Endometrial microvascular endothelial cells (primary cell): Measurements from ENCODE around the gene MMS19. TPM values are rescaled to one million over a fixed set of nuclear protein-coding genes. Genes with fewer than 3 reads are reported as not detected.

Experiments used
- total RNA-seq: library from RNA; depleted of rRNA; stranded (reverse); fragments of >200 nt; gene quantifications from one replicate; pipeline ENCODE4 v1.2.3, GENCODE V29; 2015; ENCODE audit errors: inconsistent ontology term

The MMS19 gene
- total RNA-seq, 1 donor from 2014 or later, result 91.4 TPM

Other genes starting within 250 kb of the MMS19 start
- gene ARHGAP19, start 205.8 kb downstream of the MMS19 start, total RNA-seq, result 13.8 TPM
- 0.84 TPM for gene FRAT1, start 179.2 kb downstream of the MMS19 start, total RNA-seq
- gene FRAT2, start 163.7 kb downstream of the MMS19 start, total RNA-seq, result 8.3 TPM
- gene RRP12, start 97.1 kb downstream of the MMS19 start, total RNA-seq, result 27.9 TPM
- 735 TPM for gene PGAM1, start 72.2 kb downstream of the MMS19 start, total RNA-seq
- 76.7 TPM for gene EXOSC1, start 52.4 kb downstream of the MMS19 start, total RNA-seq
- 62.8 TPM for gene ZDHHC16, start 52.2 kb downstream of the MMS19 start, total RNA-seq
- gene UBTD1, start 502 bp upstream of the MMS19 start, total RNA-seq, result 34.5 TPM
- gene ANKRD2, start 74.4 kb upstream of the MMS19 start, total RNA-seq, result 2.5 TPM
- 0.37 TPM for gene HOGA1, start 86.0 kb upstream of the MMS19 start, total RNA-seq
- gene C10orf62, start 91.3 kb upstream of the MMS19 start, total RNA-seq, result not detected
- 4.7 TPM for gene MORN4, start 135.1 kb upstream of the MMS19 start, total RNA-seq
- 24.6 TPM for gene PI4K2A, start 142.2 kb upstream of the MMS19 start, total RNA-seq
- 3.6 TPM for gene AVPI1, start 188.8 kb upstream of the MMS19 start, total RNA-seq
- gene MARVELD1, start 215.3 kb upstream of the MMS19 start, total RNA-seq, result 35.1 TPM
- gene ZFYVE27, start 238.7 kb upstream of the MMS19 start, total RNA-seq, result 10.3 TPM